OCI-LY7 (cell line): ENCODE data around the gene REEP5. TPM values are rescaled to one million over a fixed set of nuclear protein-coding genes. Genes with fewer than 3 reads are reported as not detected.

Experiments used
- BruUV-seq: library from RNA; stranded (reverse); fragments of 400-500 nt; replicated peaks from 2 replicates; lab custom pipeline; 2021; lab: Mats Ljungman, UMichigan
- CTCF ChIA-PET: fragments of 300-600 bp; sonication (Branson Sonifier 250); formaldehyde crosslinking; loops from one replicate; lab custom pipeline; 2022; ENCODE audit warnings: antibody characterized with exemption; ENCODE audit not compliant: unreplicated experiment; lab: Charles Lee
- POLR2A ChIA-PET: fragments of 300-600 bp; sonication (Branson Sonifier 250); formaldehyde crosslinking; loops from one replicate; lab custom pipeline; 2022; ENCODE audit warnings: antibody characterized with exemption; lab: Charles Lee
- DNase-seq: peaks from one replicate; pipeline ENCODE4 v3.0.0-alpha.2; 2015; ENCODE audit warnings: low spot score
- H2AFZ ChIP-seq: fragments of 200-600 bp; sonication (generic), shearing (Covaris generic); 2 replicates; pipeline ENCODE4 v1.6.1; 2014; ENCODE audit warnings: mild to moderate bottlenecking, antibody characterized with exemption, low read length, moderate library complexity
- H3K27ac ChIP-seq: fragments of 200-600 bp; sonication (generic); 2 replicates; pipeline ENCODE4 v1.5.1; 2014; ENCODE audit warnings: mixed run types, low read depth, mild to moderate bottlenecking, moderate library complexity, low read length, inconsistent platforms; ENCODE audit not compliant: poor library complexity, severe bottlenecking
- H3K36me3 ChIP-seq: fragments of 200-600 bp; sonication (generic); 2 replicates; pipeline ENCODE4 v1.6.1; 2014; ENCODE audit warnings: mild to moderate bottlenecking, antibody characterized with exemption, low read length, moderate library complexity, mixed read lengths; ENCODE audit not compliant: insufficient read depth
- H3K4me1 ChIP-seq: fragments of 200-600 bp; sonication (generic); 2 replicates; pipeline ENCODE4 v1.5.1; 2014; ENCODE audit warnings: mild to moderate bottlenecking, low read length; ENCODE audit not compliant: insufficient read depth, poor library complexity, severe bottlenecking
- H3K4me2 ChIP-seq: fragments of 200-600 bp; sonication (generic); 2 replicates; pipeline ENCODE4 v1.6.1; 2014; ENCODE audit warnings: mild to moderate bottlenecking, low read length
- H3K4me3 ChIP-seq: fragments of 200-600 bp; sonication (generic); 2 replicates; pipeline ENCODE4 v1.5.1; 2014; ENCODE audit warnings: mild to moderate bottlenecking, low read depth, low read length; ENCODE audit not compliant: poor library complexity, severe bottlenecking
- H3K79me2 ChIP-seq: fragments of 200-600 bp; sonication (generic); 2 replicates; pipeline ENCODE4 v1.6.1; 2016; ENCODE audit warnings: low read depth, mild to moderate bottlenecking, low read length, moderate library complexity, mixed read lengths; ENCODE audit not compliant: insufficient read depth
- H3K9me2 ChIP-seq: fragments of 200-600 bp; sonication (generic); 2 replicates; pipeline ENCODE4 v1.6.1; 2016; ENCODE audit warnings: mild to moderate bottlenecking, low read length, mixed read lengths; ENCODE audit not compliant: insufficient read depth
- H3K9me3 ChIP-seq: fragments of 200-600 bp; sonication (generic); 2 replicates; pipeline ENCODE4 v1.6.1; 2014; ENCODE audit warnings: mild to moderate bottlenecking, mixed run types, low read length, mixed read lengths
- H4K20me1 ChIP-seq: fragments of 200-600 bp; sonication (generic); 2 replicates; pipeline ENCODE4 v1.6.1; 2014; ENCODE audit warnings: mild to moderate bottlenecking, antibody characterized with exemption, low read length, moderate library complexity, mixed read lengths; ENCODE audit not compliant: insufficient read depth
- EZH2phosphoT487 ChIP-seq: fragments of 200-600 bp; sonication (generic); IDR thresholded peaks from 2 replicates; pipeline ENCODE4 v1.6.1; 2018; ENCODE audit warnings: low read depth, borderline replicate concordance, mild to moderate bottlenecking, mixed run types, antibody characterized with exemption, low read length, moderate library complexity, mixed read lengths
- intact Hi-C: fragments of 100-400 bp; cut with micrococcal nuclease; formaldehyde crosslinking; loops from one replicate; pipeline ENCODE4 v1.10.0; 2022; ENCODE audit not compliant: unreplicated experiment
- total RNA-seq, 2 experiments: library from RNA; depleted of rRNA in 1 of 2; stranded (reverse); fragments of >200 nt in 1 of 2; shearing (Covaris generic) in 1 of 2; gene quantifications; 2 replicates each; pipeline ENCODE4 v1.2.3, GENCODE V29; 2014 to 2022
- TF ChIP-seq, protein P1 (sequence below): fragments of 200-600 bp; sonication (generic); conservative IDR thresholded peaks from 2 replicates; pipeline ENCODE4 v1.5.1; 2014; ENCODE audit warnings: mild to moderate bottlenecking, antibody characterized with exemption, low read length, moderate library complexity, mixed read lengths

The REEP5 gene
- total RNA-seq, 2 experiments from 2014 or later: 25.5 to 32.0 TPM

DNA sequence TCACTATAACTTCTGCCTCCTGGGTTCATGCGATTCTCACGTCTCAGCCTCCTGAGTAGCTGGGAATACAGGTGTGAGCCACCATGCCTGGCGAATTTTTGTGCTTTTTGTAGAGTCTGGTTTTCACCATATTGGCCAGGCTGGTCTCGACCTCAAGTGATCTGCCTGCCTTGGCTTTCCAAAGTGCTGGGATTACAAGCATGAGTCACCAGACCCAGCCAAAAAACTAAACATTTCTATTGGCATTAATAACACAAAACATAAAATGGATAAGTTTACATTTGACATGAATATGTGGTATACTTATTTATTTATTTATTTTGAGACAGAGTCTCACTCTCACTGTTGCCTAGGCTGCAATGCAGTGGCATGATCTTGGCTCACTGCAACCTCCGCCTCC lies 13.6 kb upstream of the REEP5 start:
- Histone ChIP-seq H3K36me3 (no peaks in the 10 kb centered on the region), H3K4me2 (no peak overlapping the region), H3K9me2 (no peaks in the 10 kb centered on the region), H3K79me2 (no peaks in the 10 kb centered on the region), H4K20me1 (no peaks in the 10 kb centered on the region), H2AFZ (no peak overlapping the region), H3K4me1 (peaks cover 20% of the 10 kb centered on the region), H3K9me3 (no peaks in the 10 kb centered on the region), H3K4me3 (no peak overlapping the region), H3K27ac (no peak overlapping the region)
- DNase-seq: no peak
- ChIA-PET POLR2A (no interaction called here), CTCF (no interaction called here)
- intact Hi-C loops: no loop called here
- BruUV-seq: no TSS peak
- TF ChIP-seq, protein P1, sequence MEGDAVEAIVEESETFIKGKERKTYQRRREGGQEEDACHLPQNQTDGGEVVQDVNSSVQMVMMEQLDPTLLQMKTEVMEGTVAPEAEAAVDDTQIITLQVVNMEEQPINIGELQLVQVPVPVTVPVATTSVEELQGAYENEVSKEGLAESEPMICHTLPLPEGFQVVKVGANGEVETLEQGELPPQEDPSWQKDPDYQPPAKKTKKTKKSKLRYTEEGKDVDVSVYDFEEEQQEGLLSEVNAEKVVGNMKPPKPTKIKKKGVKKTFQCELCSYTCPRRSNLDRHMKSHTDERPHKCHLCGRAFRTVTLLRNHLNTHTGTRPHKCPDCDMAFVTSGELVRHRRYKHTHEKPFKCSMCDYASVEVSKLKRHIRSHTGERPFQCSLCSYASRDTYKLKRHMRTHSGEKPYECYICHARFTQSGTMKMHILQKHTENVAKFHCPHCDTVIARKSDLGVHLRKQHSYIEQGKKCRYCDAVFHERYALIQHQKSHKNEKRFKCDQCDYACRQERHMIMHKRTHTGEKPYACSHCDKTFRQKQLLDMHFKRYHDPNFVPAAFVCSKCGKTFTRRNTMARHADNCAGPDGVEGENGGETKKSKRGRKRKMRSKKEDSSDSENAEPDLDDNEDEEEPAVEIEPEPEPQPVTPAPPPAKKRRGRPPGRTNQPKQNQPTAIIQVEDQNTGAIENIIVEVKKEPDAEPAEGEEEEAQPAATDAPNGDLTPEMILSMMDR: no peak
- no peak for TF ChIP-seq EZH2phosphoT487

DNA sequence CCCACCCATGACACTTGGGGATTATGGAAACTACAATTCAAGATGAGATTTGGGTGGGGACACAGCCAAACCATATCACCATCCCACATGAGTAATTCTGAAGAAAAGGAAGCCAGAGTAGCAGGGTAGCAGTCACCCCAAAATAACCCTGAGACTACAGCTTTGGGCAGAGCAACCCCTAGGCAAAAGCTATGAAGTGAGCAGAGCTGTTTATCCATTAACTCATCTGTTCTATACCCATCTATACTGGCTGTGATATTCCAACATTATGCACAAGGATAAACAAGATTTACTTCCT lies 12.3 kb upstream of the REEP5 start:
- intact Hi-C loops: no loop called here
- BruUV-seq: no TSS peak
- Histone ChIP-seq H3K4me3 (no peak overlapping the region), H3K36me3 (no peaks in the 10 kb centered on the region), H3K9me2 (no peaks in the 10 kb centered on the region), H4K20me1 (no peaks in the 10 kb centered on the region), H2AFZ (no peak overlapping the region), H3K79me2 (no peaks in the 10 kb centered on the region), H3K9me3 (no peaks in the 10 kb centered on the region), H3K4me2 (no peak overlapping the region), H3K27ac (no peak overlapping the region), H3K4me1 (peaks cover 30% of the 10 kb centered on the region)
- no peak for TF ChIP-seq EZH2phosphoT487
- TF ChIP-seq, protein P1: no peak
- DNase-seq: no peak
- POLR2A ChIA-PET: interaction anchor here (0.6 to 1.7 kb wide), 3 partner anchors 10 to 31 kb away, joined by 3 to 5 read pairs (median 4); no protein-coding TSS in a partner anchor
- CTCF ChIA-PET: interaction anchor here (0.5 kb wide), 1 partner anchor 768 kb away, joined by 4 read pairs; no protein-coding TSS in a partner anchor

DNA sequence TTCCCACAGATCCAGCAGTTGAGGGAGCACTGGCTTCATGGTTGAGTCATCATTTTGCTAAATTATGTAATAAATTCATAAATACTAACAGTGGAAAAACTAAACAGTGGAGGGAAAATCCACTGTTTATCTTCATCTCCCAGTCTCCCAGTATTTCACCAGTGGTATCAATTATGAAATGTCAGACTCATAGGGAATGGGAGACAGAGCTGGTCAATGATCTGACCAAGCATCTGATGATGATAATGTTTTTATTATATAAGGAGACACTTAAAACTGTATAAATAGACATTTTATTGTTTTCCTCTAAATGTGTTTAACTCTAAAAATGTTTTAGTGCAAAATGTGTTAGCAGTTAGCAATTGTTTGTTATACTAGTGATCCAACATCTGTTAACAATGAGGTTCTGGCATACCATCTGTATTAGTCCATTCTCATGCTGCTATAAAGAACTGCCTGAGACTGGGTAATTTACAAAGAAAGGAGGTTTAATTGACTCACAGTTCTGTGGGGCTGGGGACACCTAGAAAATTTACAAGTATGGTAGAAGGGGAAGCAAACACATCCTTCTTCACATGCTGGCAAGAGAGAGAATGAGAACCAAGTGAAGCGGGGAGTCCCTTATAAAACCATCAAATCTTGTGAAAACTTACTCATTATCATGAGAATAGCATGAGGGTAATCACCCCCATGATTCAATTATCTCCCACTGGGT lies 11.8 kb upstream of the REEP5 start:
- no peak overlapping the region for H3K4me3 ChIP-seq
- intact Hi-C loops: no loop called here
- H4K20me1 ChIP-seq: no peaks in the 10 kb centered on the region
- BruUV-seq: no TSS peak
- H3K9me2 ChIP-seq: no peaks in the 10 kb centered on the region
- no peak for DNase-seq
- TF ChIP-seq EZH2phosphoT487: no peak
- TF ChIP-seq, protein P1: no peak
- CTCF ChIA-PET: no interaction called here
- H3K9me3 ChIP-seq: no peaks in the 10 kb centered on the region
- H2AFZ ChIP-seq: no peak overlapping the region
- POLR2A ChIA-PET: interaction anchor here (0.9 to 1.7 kb wide), 2 partner anchors 11 to 32 kb away, joined by 3 to 5 read pairs; no protein-coding TSS in a partner anchor
- H3K4me2 ChIP-seq: no peak overlapping the region
- H3K27ac ChIP-seq: no peak overlapping the region
- H3K4me1 ChIP-seq: peaks cover 35% of the 10 kb centered on the region
- H3K79me2 ChIP-seq: no peaks in the 10 kb centered on the region
- H3K36me3 ChIP-seq: no peaks in the 10 kb centered on the region
